HCT116 (cell line): ENCODE data around the gene TSPO. TPM values are rescaled to one million over a fixed set of nuclear protein-coding genes. Genes with fewer than 3 reads are reported as not detected.

ENCODE experiments used
- ATAC-seq: fragments of 200-7000 bp; cut with Tn5 transposase; 2 replicates; pipeline ENCODE4 v1.9.1; 2020; ENCODE audit warnings: mild to moderate bottlenecking, moderate library complexity
- BruUV-seq: library from RNA; stranded (reverse); fragments of 400-500 nt; replicated peaks from 2 replicates; lab custom pipeline; 2021; lab: Mats Ljungman, UMichigan
- CTCF ChIA-PET: fragments of 300-600 bp; sonication (Branson Sonifier 250); formaldehyde crosslinking; loops from one replicate; lab custom pipeline; 2021; ENCODE audit warnings: antibody characterized with exemption; lab: Charles Lee
- POLR2A ChIA-PET: fragments of 300-600, 350-600 bp; sonication (Branson Sonifier 250); formaldehyde crosslinking; loops from one replicate; lab custom pipeline; 2021; ENCODE audit warnings: antibody characterized with exemption; lab: Charles Lee
- RAD21 ChIA-PET, 2 experiments: fragments of 300-600 bp; sonication (Branson Sonifier 250); formaldehyde crosslinking; loops; one replicate each; lab custom pipeline; 2023; ENCODE audit warnings: low total read pairs in 2 of 2; ENCODE audit not compliant: uncharacterized antibody in 2 of 2, unreplicated experiment in 2 of 2, low non-redundant PET in 1 of 2; lab: Charles Lee
- DNase-seq: peaks from one replicate; pipeline ENCODE4 v3.0.0-alpha.2; 2010; ENCODE audit warnings: low read depth, low spot score
- H2AFZ ChIP-seq: fragments of 200-600 bp; shearing (Covaris generic), sonication (generic); 2 replicates; pipeline ENCODE4 v1.6.1; 2017; ENCODE audit warnings: low read depth, mixed run types, mixed read lengths, antibody characterized with exemption, low read length; ENCODE audit not compliant: poor library complexity, severe bottlenecking
- H3K27ac ChIP-seq: 2 replicates; pipeline ENCODE4 v1.5.1; 2012; ENCODE audit warnings: low read depth, low read length
- H3K27me3 ChIP-seq: fragments of 200-600 bp; sonication (generic); 2 replicates; pipeline ENCODE4 v1.6.1; 2016; ENCODE audit warnings: mixed run types, low read length, mixed read lengths; ENCODE audit not compliant: insufficient read depth
- H3K36me3 ChIP-seq, 2 experiments: fragments of 200-500 bp in 1 of 2; fragments of 200-600 bp in 1 of 2; sonication (Bioruptor generic) in 1 of 2; sonication (generic) in 1 of 2; 2 replicates each; pipeline versions ENCODE4 v1.5.1 to v1.6.1; 2014 to 2016; ENCODE audit warnings: low read length in 2 of 2, inconsistent platforms in 1 of 2, mixed read lengths in 1 of 2, mixed run types in 1 of 2; ENCODE audit not compliant: insufficient read depth in 2 of 2, control insufficient read depth in 1 of 2
- H3K4me1 ChIP-seq, 2 experiments: fragments of 200-600 bp in 1 of 2; sonication (generic) in 1 of 2; 2 replicates each; pipeline versions ENCODE4 v1.5.1 to v1.6.1; 2012 to 2017; ENCODE audit warnings: low read length in 2 of 2, inconsistent platforms in 1 of 2, mild to moderate bottlenecking in 1 of 2, mixed read lengths in 1 of 2, mixed run types in 1 of 2, moderate library complexity in 1 of 2; ENCODE audit not compliant: insufficient read depth in 2 of 2, control insufficient read depth in 1 of 2
- H3K4me2 ChIP-seq: fragments of 200-600 bp; sonication (generic); 2 replicates; pipeline ENCODE4 v1.6.1; 2017; ENCODE audit warnings: mixed run types, low read length, mixed read lengths
- H3K4me3 ChIP-seq, 2 experiments: fragments of 200-600 bp in 1 of 2; sonication (generic) in 1 of 2; replicated peaks in 1 of 2; 2 replicates each; pipeline ENCODE4 v1.5.1; 2011 to 2016; ENCODE audit warnings: low read length in 2 of 2, control low read depth in 1 of 2, low read depth in 1 of 2, mild to moderate bottlenecking in 1 of 2, mixed read lengths in 1 of 2, mixed run types in 1 of 2
- H3K79me2 ChIP-seq: fragments of 200-600 bp; sonication (generic); 2 replicates; pipeline ENCODE4 v1.6.1; 2017; ENCODE audit warnings: mild to moderate bottlenecking, mixed run types, low read length, moderate library complexity, mixed read lengths; ENCODE audit not compliant: insufficient read depth
- H3K9ac ChIP-seq: fragments of 200-600 bp; sonication (generic); 2 replicates; pipeline ENCODE4 v1.6.1; 2016; ENCODE audit warnings: low read length, mixed read lengths
- H3K9me2 ChIP-seq: fragments of 200-600 bp; sonication (generic), shearing (Covaris generic); 2 replicates; pipeline ENCODE4 v1.6.1; 2017; ENCODE audit warnings: mixed run types, mild to moderate bottlenecking, moderate library complexity; ENCODE audit not compliant: insufficient read depth
- H3K9me3 ChIP-seq, 2 experiments: fragments of 200-500 bp in 1 of 2; fragments of 200-600 bp in 1 of 2; sonication (Bioruptor generic) in 1 of 2; sonication (generic) in 1 of 2; 2 replicates each; pipeline ENCODE4 v1.6.1; 2014 to 2017; ENCODE audit warnings: low read length in 2 of 2, mixed read lengths in 2 of 2, inconsistent platforms in 1 of 2, low read depth in 1 of 2, mild to moderate bottlenecking in 1 of 2, mixed run types in 1 of 2, moderate library complexity in 1 of 2; ENCODE audit not compliant: control insufficient read depth in 1 of 2, insufficient read depth in 1 of 2
- H4K20me1 ChIP-seq: fragments of 200-600 bp; sonication (generic), shearing (Covaris generic); 2 replicates; pipeline ENCODE4 v1.6.1; 2017; ENCODE audit warnings: mixed run types, mild to moderate bottlenecking, moderate library complexity; ENCODE audit not compliant: insufficient read depth
- ATF3 ChIP-seq: IDR thresholded peaks from 2 replicates; pipeline ENCODE4 v1.6.1; 2012
- CBX3 ChIP-seq: IDR thresholded peaks from 2 replicates; pipeline ENCODE4 v1.6.1; 2012; ENCODE audit warnings: low read depth
- CEBPB ChIP-seq: IDR thresholded peaks from 2 replicates; pipeline ENCODE4 v1.6.1; 2012; ENCODE audit warnings: low read depth
- CTCF ChIP-seq, 3 experiments: fragments of 200-600 bp in 1 of 3; sonication (generic) in 1 of 3; IDR thresholded peaks in 2 of 3; conservative IDR thresholded peaks in 1 of 3; 2 replicates each; pipeline ENCODE4 v1.5.1; 2012 to 2017; ENCODE audit warnings: low read depth in 2 of 3, low read length in 2 of 3, antibody characterized with exemption in 1 of 3, borderline replicate concordance in 1 of 3, control low read depth in 1 of 3, mild to moderate bottlenecking in 1 of 3, mixed read lengths in 1 of 3, mixed run types in 1 of 3, moderate library complexity in 1 of 3; ENCODE audit not compliant: insufficient read depth in 1 of 3
- EGR1 ChIP-seq: IDR thresholded peaks from 2 replicates; pipeline ENCODE4 v1.6.1; 2012; ENCODE audit warnings: low read depth
- EZH2 ChIP-seq: fragments of 200-600 bp; sonication (generic); IDR thresholded peaks from 2 replicates; pipeline ENCODE4 v1.6.1; 2017; ENCODE audit warnings: antibody characterized with exemption, mixed run types
- JUND ChIP-seq: IDR thresholded peaks from 2 replicates; pipeline ENCODE4 v1.6.1; 2012
- POLR2A ChIP-seq: IDR thresholded peaks from 2 replicates; pipeline ENCODE4 v1.7.0; 2011; ENCODE audit warnings: borderline replicate concordance; ENCODE audit not compliant: insufficient read depth, insufficient read length; ENCODE audit errors: extremely low read depth
- POLR2AphosphoS5 ChIP-seq: IDR thresholded peaks from 2 replicates; pipeline ENCODE4 v1.6.1; 2011; ENCODE audit warnings: mild to moderate bottlenecking, low read depth, low read length, moderate library complexity
- RAD21 ChIP-seq: IDR thresholded peaks from 2 replicates; pipeline ENCODE4 v1.6.1; 2012; ENCODE audit warnings: low read depth, mild to moderate bottlenecking
- REST ChIP-seq: IDR thresholded peaks from 2 replicates; pipeline ENCODE4 v1.6.1; 2012; ENCODE audit warnings: low read depth
- SIN3A ChIP-seq: IDR thresholded peaks from 2 replicates; pipeline ENCODE4 v1.6.1; 2012; ENCODE audit warnings: low read depth
- SP1 ChIP-seq: IDR thresholded peaks from 2 replicates; pipeline ENCODE4 v1.6.1; 2012; ENCODE audit warnings: low read depth
- SRF ChIP-seq: IDR thresholded peaks from 2 replicates; pipeline ENCODE4 v1.6.1; 2012; ENCODE audit warnings: low read depth
- TCF7L2 ChIP-seq: IDR thresholded peaks from 2 replicates; pipeline ENCODE4 v1.7.0; 2011; ENCODE audit warnings: borderline replicate concordance, inconsistent platforms; ENCODE audit not compliant: insufficient read depth, insufficient read length; ENCODE audit errors: extremely low read depth
- YY1 ChIP-seq: IDR thresholded peaks from 2 replicates; pipeline ENCODE4 v1.6.1; 2011; ENCODE audit warnings: low read length, low read depth, moderate library complexity, mild to moderate bottlenecking; ENCODE audit not compliant: insufficient replicate concordance; ENCODE audit errors: extremely low read depth
- ZBTB33 ChIP-seq: IDR thresholded peaks from 2 replicates; pipeline ENCODE4 v1.6.1; 2011; ENCODE audit warnings: mild to moderate bottlenecking, low read length, moderate library complexity; ENCODE audit not compliant: insufficient replicate concordance; ENCODE audit errors: extremely low read depth
- ZFX ChIP-seq: fragments of 450-650 bp; IDR thresholded peaks from 2 replicates; pipeline ENCODE4 v1.6.1; 2017
- ZNF274 ChIP-seq: fragments of 200-500 bp; sonication (Bioruptor generic); IDR thresholded peaks from 2 replicates; pipeline ENCODE4 v1.6.1; 2014; ENCODE audit warnings: mild to moderate bottlenecking, low read depth, low read length, inconsistent platforms
- intact Hi-C: fragments of 100-400 bp; cut with micrococcal nuclease; formaldehyde crosslinking; loops from 2 replicates; pipeline ENCODE4 v1.10.0; 2022
- total RNA-seq: library from RNA; stranded (reverse); gene quantifications from one replicate; pipeline ENCODE4 v1.2.1, GENCODE V29; 2021; ENCODE audit not compliant: unreplicated experiment

Gene TSPO
- total RNA-seq, 1 experiment from 2014 or later = 192 TPM

GRCh38 chr22:43150731-43151206 is 590 bp upstream of the TSPO start:
- ATAC-seq = peak; percentile 1; the same call in 1 of the 2 replicates
- ChIA-PET POLR2A (interaction anchor here (1.0 to 1.4 kb wide), 2 partner anchors 23 to 37 kb away, joined by 4 read pairs; no protein-coding TSS in a partner anchor), CTCF (interaction anchor here (0.7 kb wide), 1 partner anchor 14 kb away, joined by 3 read pairs; no protein-coding TSS in a partner anchor), RAD21 (interaction anchor here in 1 of 2 experiments (0.8 kb wide), 1 partner anchor 44 kb away, joined by 3 read pairs; no protein-coding TSS in a partner anchor)
- peak overlapping the region; percentile 80 to 82 for H3K4me3 ChIP-seq
- intact Hi-C loops = no loop called here
- peak overlapping the region; percentile 92; the same call in 1 of the 2 replicates for H3K27ac ChIP-seq
- BruUV-seq = no TSS peak
- H3K4me2 ChIP-seq = peak overlapping the region; percentile 99
- TF ChIP-seq EZH2 = no peak
- TF ChIP-seq CTCF (IDR thresholded peaks at IDR 0.05 in 2 of 3, conservative IDR thresholded peaks at IDR 0.05 in 1 of 3; ENCODE audit: borderline replicate concordance in 1 of 3, insufficient read depth in 1 of 3, low read depth in 2 of 3, low read length in 2 of 3) = no peak
- TF ChIP-seq SP1 = no peak
- TF ChIP-seq SIN3A = no peak
- TF ChIP-seq CEBPB = no peak
- no peak for TF ChIP-seq REST
- TF ChIP-seq TCF7L2 = no peak
- no peak for TF ChIP-seq POLR2AphosphoS5
- TF ChIP-seq JUND = no peak
- no peak for TF ChIP-seq SRF
- TF ChIP-seq ZBTB33 = no peak
- no peak for TF ChIP-seq ZNF274
- no peak for TF ChIP-seq EGR1
- TF ChIP-seq YY1 = no peak
- TF ChIP-seq ZFX = no peak
- TF ChIP-seq POLR2A = no peak
- no peak for TF ChIP-seq ATF3
- TF ChIP-seq RAD21 = no peak
- TF ChIP-seq CBX3 = no peak
- H3K9me2 ChIP-seq = no peaks in the 10 kb centered on the region
- no peaks in the 10 kb centered on the region for H3K27me3 ChIP-seq
- no peaks in the 10 kb centered on the region for H4K20me1 ChIP-seq
- H2AFZ ChIP-seq = no peak overlapping the region
- H3K36me3 ChIP-seq = no peaks in the 10 kb centered on the region; a peak in 1 of 4 replicates
- peaks cover 40% of the 10 kb centered on the region for H3K79me2 ChIP-seq
- no peak for DNase-seq
- no peaks in the 10 kb centered on the region for H3K9me3 ChIP-seq
- peaks cover 9 to 35% of the 10 kb centered on the region in 2 experiments for H3K4me1 ChIP-seq
- peak overlapping the region; percentile 78 for H3K9ac ChIP-seq
